Measurements from ENCODE around the gene RERE.

The RERE gene

GRCh38 chr1:8370046-8370881 is 447.2 kb downstream of the RERE start:
- DNase-seq: no peak

DNA sequence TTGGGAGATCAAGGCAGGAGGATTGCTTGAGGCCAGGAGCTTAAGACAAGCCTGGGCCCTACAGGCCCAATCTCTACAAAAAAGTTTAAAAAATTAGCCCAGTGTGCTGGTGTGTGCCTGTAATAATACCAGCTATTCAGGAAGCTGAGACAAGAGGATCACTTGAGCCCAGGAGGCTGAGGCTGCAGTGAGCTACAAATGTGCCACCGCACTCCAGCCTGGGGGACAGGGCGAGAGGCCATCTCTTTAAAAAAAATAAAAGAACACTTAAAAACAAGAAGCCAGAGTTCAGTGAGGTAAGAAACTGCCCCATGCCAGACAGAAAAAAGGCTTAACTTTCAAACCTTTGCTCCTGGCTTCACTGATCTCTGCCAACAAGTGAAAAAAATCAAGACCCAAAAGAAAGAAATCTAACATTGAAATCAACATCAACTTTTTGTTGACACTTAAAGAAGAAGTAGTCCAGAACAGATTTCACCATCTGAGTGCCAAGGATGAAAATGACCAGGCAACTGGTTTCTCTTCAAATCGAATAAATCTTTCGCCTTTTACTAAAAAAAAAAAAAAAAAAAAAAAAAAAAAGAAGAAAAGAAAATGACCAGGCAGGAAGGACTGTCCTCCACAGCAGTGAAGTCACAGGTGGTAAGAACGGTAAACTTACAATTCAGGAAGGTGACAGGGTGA is 448.3 kb downstream of the RERE start:
- no peak for DNase-seq

DNA sequence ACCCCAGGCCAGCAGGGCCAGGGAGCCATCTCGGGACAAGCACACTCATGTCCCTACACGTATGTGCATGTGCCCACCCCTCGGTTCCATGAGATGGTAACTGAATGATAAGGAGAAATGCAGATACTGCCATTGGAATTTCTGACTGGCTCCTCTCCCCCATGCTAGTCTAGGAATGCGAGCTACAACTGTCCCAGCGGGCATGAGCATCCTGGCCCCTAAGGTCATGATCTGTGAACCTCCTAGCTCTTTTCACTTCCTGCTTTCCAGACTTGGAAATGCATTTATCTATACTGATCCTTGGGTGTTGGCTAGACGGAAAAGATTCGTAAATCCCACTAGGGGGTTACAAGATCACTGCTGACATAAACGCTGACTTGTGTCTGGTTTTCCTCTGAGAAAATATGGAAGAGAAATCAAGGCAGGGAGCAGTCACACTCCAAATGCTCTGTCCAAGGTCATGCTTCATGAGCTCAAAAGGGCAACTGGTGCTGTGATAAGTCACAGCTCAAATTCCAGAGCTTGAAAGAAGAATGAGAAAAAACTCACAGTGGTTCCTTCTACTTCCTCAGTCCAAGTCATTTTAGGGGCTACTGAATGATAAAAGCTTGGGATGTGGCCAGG is 449.8 kb downstream of the RERE start:
- DNase-seq: no peak

- DNase-seq: no peak
These were observed 451.6 kb downstream of the RERE start for GRCh38 chr1:8365661-8366362.

GRCh38 chr1:8364528-8365442 is 452.7 kb downstream of the RERE start:
- DNase-seq: no peak

DNA sequence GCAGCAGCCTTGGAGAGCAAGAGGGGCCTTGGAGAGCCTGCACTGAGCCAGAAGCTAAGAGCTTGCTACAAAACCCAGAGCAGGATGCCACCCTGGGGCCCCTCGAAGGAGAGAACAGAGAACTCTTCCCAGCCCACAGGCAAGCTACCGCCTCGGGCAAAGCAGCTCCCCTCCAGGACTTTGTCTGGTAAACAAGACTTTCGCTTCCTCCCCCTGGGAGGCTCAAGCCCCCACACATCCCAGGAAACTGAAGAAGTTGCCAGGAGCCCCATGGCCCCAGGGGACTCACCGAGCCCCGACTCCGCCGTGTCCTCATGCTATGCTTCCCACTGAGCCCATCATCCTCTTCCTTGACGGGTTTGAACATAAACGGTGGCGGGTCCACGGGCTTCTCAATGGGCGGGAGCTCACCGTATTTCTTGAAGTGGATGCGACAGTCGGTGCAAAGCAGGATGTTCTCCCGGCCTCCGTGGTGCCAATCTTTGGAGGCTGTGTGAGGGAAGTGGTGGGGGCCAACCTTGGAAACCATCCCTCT is 453.6 kb downstream of the RERE start:
- no peak for DNase-seq

- no peak for DNase-seq
These were observed 454.2 kb downstream of the RERE start for GRCh38 chr1:8363186-8363766.

- DNase-seq: no peak
These were observed 454.7 kb downstream of the RERE start for GRCh38 chr1:8362701-8363101.

DNA sequence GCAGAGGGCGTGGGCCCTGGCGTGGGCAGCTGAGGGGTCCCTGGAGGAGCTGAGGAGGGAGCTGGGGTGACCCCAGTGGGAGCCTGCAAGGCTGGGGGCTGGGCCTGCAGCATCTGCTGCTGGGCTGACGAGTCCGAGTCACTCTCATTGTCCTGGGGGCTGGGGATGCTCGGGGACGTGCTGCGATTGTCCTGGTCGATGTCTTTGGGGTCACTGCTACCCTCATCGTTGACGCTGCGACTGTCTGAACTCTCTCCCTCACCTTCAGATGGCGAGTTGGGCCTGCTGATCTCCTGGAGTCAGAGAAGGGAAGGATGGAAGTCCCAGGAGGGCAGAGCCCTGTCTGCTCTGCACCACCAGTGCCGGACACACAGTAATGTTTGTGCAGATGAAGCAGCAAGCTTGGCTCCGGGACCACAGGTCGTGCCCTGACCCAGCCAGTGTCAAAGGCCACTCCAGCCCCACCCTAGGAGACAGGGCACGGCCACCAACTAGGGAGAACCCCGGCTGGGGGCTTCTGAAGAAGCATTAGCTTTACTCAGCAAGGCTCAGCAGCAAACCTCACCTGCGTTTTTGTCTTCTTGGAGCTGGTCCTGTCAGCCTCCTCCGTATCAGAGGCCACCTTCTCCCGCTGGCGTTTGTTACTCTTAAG is 456.1 kb downstream of the RERE start:
- DNase-seq: no peak

GRCh38 chr1:8360493-8361197 is 456.8 kb downstream of the RERE start:
- no peak for DNase-seq

DNA sequence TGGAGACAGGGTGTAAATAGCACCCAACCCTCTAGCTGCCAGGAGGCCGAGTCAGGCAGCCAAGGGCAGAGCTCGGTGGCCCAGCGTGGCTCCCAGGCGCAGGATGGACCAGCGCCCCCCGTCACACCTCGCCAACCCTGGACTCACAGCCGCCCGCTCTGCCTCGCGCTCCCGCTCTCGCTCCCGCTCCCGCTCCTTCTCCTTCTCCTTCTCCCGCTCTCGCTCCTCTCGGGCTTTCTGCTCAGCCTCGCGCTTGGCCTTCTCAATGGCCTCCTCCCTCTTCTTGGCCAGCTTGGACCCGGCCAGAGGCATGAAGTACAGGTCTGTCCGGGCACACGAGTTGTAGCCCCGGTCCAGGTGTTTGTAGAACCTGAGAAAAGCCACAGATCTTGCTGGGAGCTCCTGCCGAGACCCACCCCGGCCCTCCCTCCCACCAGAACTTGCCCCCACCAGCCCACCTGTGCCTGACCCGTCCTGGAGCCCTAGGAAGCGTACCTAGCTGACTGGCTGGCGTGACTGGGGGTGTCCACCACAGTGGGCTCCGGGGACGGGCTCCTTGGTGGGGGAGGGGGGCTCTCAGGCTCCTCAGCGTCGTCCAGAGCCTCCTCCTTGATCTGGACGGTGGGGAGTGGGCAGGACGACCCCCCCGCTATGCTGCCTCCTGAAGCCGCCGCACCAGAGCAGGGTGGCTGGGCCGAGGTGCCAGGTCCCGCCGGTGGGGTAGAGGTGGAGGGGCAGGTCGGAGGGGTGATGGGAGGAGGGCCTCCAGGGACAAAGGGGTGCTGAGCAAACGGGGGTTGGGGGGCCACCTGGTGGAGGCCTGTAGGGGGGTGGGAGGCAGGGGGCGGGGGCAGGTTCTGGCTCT is 457.6 kb downstream of the RERE start:
- no peak for DNase-seq

- no peak for DNase-seq
These were observed 458.4 kb downstream of the RERE start for GRCh38 chr1:8358897-8359616.

GRCh38 chr1:8358241-8358896 is 459.1 kb downstream of the RERE start:
- no peak for DNase-seq

- no peak for DNase-seq
These were observed 459.9 kb downstream of the RERE start for GRCh38 chr1:8357329-8358101.

- DNase-seq: no peak
These were observed 460.9 kb downstream of the RERE start for GRCh38 chr1:8356256-8357209.
